SK-N-SH (cell line): ENCODE measurements around the gene MC1R.

Experiments used
- CHD2 ChIP-seq: fragments of 150-350 bp; IDR thresholded peaks from 2 replicates; pipeline ENCODE4 v1.6.1; 2018; ENCODE audit warnings: low read length; ENCODE audit not compliant: partially characterized antibody
- EP300 ChIP-seq, 2 experiments: IDR thresholded peaks; 2 replicates each; pipeline versions ENCODE4 v1.4.0 to v1.6.1; 2012; ENCODE audit warnings: borderline replicate concordance in 1 of 2, low read depth in 1 of 2, low read length in 1 of 2
- EZH2phosphoT487 ChIP-seq: fragments of 200-600 bp; sonication (generic); IDR thresholded peaks from 2 replicates; pipeline ENCODE4 v1.6.1; 2017; ENCODE audit warnings: low read depth, mixed run types, mild to moderate bottlenecking, antibody characterized with exemption, moderate library complexity, borderline replicate concordance
- POLR2AphosphoS5 ChIP-seq: IDR thresholded peaks from 2 replicates; pipeline ENCODE4 v1.6.1; 2012; ENCODE audit warnings: low read depth, low read length
- TF ChIP-seq, protein P1 (sequence below): fragments of 200-600 bp; sonication (generic); IDR thresholded peaks from 2 replicates; pipeline ENCODE4 v1.6.1; 2017; ENCODE audit warnings: antibody characterized with exemption, mild to moderate bottlenecking, moderate library complexity
- TF ChIP-seq, protein P2 (sequence below): IDR thresholded peaks from 2 replicates; pipeline ENCODE4 v1.4.0; 2012; ENCODE audit warnings: low read depth

DNA sequence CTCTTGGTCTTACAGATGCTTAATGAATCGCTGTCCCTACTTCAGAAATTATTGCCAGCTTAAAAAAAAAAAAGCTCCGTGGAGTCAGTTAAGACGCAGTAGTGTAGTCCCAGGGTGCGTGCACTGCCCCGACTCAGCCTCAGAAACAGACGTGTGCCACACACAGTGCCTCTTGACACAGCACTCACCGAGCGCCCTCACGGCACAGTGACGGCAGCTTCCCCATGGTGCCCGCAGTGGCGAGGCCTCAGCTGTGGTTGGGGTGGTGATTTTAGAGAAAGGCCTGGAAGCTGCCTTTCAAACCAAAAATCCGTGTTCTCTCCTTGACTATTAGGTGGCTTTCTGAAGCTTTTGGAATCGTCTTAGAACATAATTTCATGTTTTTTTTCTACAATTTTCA, 31.4 kb upstream of the MC1R start:
- TF ChIP-seq EZH2phosphoT487 (no peak), EP300 (IDR thresholded peaks at IDR 0.05; ENCODE audit: borderline replicate concordance in 1 of 2, low read depth in 1 of 2, low read length in 1 of 2) (no peak), CHD2 (no peak), POLR2AphosphoS5 (no peak)
- TF ChIP-seq, protein P1, sequence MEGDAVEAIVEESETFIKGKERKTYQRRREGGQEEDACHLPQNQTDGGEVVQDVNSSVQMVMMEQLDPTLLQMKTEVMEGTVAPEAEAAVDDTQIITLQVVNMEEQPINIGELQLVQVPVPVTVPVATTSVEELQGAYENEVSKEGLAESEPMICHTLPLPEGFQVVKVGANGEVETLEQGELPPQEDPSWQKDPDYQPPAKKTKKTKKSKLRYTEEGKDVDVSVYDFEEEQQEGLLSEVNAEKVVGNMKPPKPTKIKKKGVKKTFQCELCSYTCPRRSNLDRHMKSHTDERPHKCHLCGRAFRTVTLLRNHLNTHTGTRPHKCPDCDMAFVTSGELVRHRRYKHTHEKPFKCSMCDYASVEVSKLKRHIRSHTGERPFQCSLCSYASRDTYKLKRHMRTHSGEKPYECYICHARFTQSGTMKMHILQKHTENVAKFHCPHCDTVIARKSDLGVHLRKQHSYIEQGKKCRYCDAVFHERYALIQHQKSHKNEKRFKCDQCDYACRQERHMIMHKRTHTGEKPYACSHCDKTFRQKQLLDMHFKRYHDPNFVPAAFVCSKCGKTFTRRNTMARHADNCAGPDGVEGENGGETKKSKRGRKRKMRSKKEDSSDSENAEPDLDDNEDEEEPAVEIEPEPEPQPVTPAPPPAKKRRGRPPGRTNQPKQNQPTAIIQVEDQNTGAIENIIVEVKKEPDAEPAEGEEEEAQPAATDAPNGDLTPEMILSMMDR, result no peak
- TF ChIP-seq, protein P2, sequence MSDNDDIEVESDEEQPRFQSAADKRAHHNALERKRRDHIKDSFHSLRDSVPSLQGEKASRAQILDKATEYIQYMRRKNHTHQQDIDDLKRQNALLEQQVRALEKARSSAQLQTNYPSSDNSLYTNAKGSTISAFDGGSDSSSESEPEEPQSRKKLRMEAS, result no peak
